Fibroblast of gingiva (primary cell): ENCODE results near the gene EIF2AK3.

Source experiments
- DNase-seq: peaks from one replicate; pipeline ENCODE4 v3.0.0-alpha.2; 2011; ENCODE audit warnings: low read depth

EIF2AK3 gene

GRCh38 chr2:88540346-88540745, 86.9 kb downstream of the EIF2AK3 start:
- peak; percentile 57 for DNase-seq

GRCh38 chr2:88538362-88538917, 88.8 kb downstream of the EIF2AK3 start:
- DNase-seq, result no peak

GRCh38 chr2:88537640-88538039, 89.6 kb downstream of the EIF2AK3 start:
- no peak for DNase-seq

DNA sequence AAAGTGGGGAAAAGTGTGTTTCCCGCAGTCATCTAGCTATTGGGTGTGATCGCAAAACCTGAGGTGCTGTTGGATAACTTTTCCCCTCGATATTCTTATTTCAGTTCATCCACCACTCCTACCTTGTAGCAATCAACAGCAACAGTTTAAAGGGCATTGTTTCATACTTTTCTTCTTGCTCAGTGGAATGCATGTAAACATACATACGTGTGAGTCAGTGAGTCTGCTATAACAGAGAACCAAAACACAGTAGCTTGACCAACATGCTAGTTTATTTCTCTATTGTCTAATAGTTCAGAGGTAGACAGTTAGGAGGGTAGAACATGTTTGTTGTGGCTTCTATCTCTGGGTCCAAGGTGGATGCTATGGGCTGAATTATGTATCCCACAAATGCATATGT, 97.2 kb downstream of the EIF2AK3 start:
- no peak for DNase-seq

DNA sequence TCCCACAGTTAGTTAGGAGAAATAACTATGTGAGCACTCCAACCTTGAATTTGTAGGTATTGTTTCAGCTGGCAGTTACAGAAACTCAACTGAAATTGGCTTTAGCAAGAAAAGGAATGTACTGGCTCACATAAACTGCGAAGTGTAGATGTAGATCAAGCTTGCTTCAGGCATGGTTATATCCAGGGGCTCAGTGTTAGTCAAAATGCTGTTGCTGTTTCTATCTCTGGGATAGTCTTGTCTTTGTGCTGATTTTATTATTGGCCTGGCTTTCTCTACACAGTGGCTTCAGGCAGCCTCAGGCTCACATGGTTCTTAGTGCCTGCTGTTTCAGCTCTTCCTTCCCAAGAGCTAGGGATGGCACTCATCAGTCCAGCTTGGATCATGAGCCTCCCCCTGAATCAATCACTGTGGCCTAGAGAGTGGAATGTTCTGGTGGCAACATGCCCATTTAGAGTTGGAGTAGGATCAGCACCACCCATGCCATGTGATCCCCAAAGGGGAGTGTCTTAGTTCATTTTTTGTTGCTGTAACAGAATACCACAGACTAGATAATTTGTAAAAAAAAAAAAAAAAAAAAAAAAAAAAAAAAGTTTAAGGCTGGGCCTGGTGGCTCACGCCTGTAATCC, 105.7 kb downstream of the EIF2AK3 start:
- DNase-seq, result peak; percentile 22

GRCh38 chr2:88517759-88518201, 109.5 kb downstream of the EIF2AK3 start:
- no peak for DNase-seq
